GM23338 (cell line): ENCODE data around the gene TRIM13. TPM values are rescaled to one million over a fixed set of nuclear protein-coding genes. Genes with fewer than 3 reads are reported as not detected.

Experiments used
- ATAC-seq: fragments of 200-7000 bp; cut with Tn5 transposase; 3 replicates; pipeline ENCODE4 v1.9.1; 2020
- DNase-seq: peaks from one replicate; pipeline ENCODE4 v3.0.0-alpha.2; 2015; ENCODE audit warnings: low spot score
- H2AFZ ChIP-seq: fragments of 200-600 bp; sonication (generic); 2 replicates; pipeline ENCODE4 v1.8.0; 2016; ENCODE audit warnings: antibody characterized with exemption, mild to moderate bottlenecking, moderate library complexity
- H3F3A ChIP-seq: fragments of 200-600 bp; sonication (generic); replicated peaks from 2 replicates; pipeline ENCODE4 v1.8.0; 2017; ENCODE audit warnings: antibody characterized with exemption, mixed run types, low read depth
- H3K27ac ChIP-seq: fragments of 200-600 bp; sonication (generic); 2 replicates; pipeline ENCODE4 v1.6.1; 2016; ENCODE audit warnings: low read depth
- H3K27me3 ChIP-seq: fragments of 200-600 bp; sonication (generic); 2 replicates; pipeline ENCODE4 v1.8.0; 2016; ENCODE audit warnings: mild to moderate bottlenecking, mixed run types, moderate library complexity; ENCODE audit not compliant: insufficient read depth
- H3K36me3 ChIP-seq: fragments of 200-600 bp; sonication (generic); 2 replicates; pipeline ENCODE4 v1.8.0; 2016; ENCODE audit warnings: mild to moderate bottlenecking; ENCODE audit not compliant: insufficient read depth
- H3K4me1 ChIP-seq: fragments of 200-600 bp; sonication (generic); 2 replicates; pipeline ENCODE4 v1.8.0; 2016; ENCODE audit warnings: mild to moderate bottlenecking, moderate library complexity; ENCODE audit not compliant: insufficient read depth
- H3K4me2 ChIP-seq: fragments of 200-600 bp; sonication (generic); 2 replicates; pipeline ENCODE4 v1.7.1; 2017; ENCODE audit warnings: mixed run types
- H3K4me3 ChIP-seq: fragments of 200-600 bp; sonication (generic); 2 replicates; pipeline ENCODE4 v1.6.1; 2016; ENCODE audit warnings: mixed run types
- H3K79me2 ChIP-seq: fragments of 200-600 bp; sonication (generic); replicated peaks from 2 replicates; pipeline ENCODE4 v1.8.0; 2017; ENCODE audit warnings: mild to moderate bottlenecking; ENCODE audit not compliant: insufficient read depth
- H3K9me2 ChIP-seq: fragments of 200-600 bp; sonication (generic); 2 replicates; pipeline ENCODE4 v1.8.0; 2017; ENCODE audit not compliant: insufficient read depth
- H4K20me1 ChIP-seq: fragments of 200-600 bp; sonication (generic); replicated peaks from 2 replicates; pipeline ENCODE4 v1.8.0; 2017; ENCODE audit warnings: mild to moderate bottlenecking; ENCODE audit not compliant: insufficient read depth
- H3K27ac Mint-ChIP-seq: 2 replicates; pipeline ENCODE4 v1.8.0; 2020; ENCODE audit warnings: inconsistent platforms, mild to moderate bottlenecking, moderate library complexity, mixed read lengths
- H3K27me3 Mint-ChIP-seq: 3 replicates; pipeline ENCODE4 v1.8.0; 2022; ENCODE audit warnings: low read depth, mild to moderate bottlenecking, moderate library complexity, mixed read lengths, inconsistent platforms; ENCODE audit not compliant: insufficient read depth, poor library complexity
- H3K36me3 Mint-ChIP-seq: 3 replicates; pipeline ENCODE4 v1.8.0; 2021; ENCODE audit warnings: low read depth, mild to moderate bottlenecking, inconsistent platforms, moderate library complexity, mixed read lengths
- H3K4me1 Mint-ChIP-seq: 3 replicates; pipeline ENCODE4 v1.8.0; 2020; ENCODE audit warnings: mild to moderate bottlenecking, inconsistent platforms, mixed read lengths
- H3K4me3 Mint-ChIP-seq: 3 replicates; pipeline ENCODE4 v1.8.0; 2021; ENCODE audit warnings: moderate library complexity, mild to moderate bottlenecking, inconsistent platforms, mixed read lengths
- H3K9me3 Mint-ChIP-seq: 3 replicates; pipeline ENCODE4 v1.8.0; 2020; ENCODE audit warnings: moderate library complexity, mild to moderate bottlenecking, inconsistent platforms, mixed read lengths
- JUNB ChIP-seq: IDR thresholded peaks from one replicate; pipeline ENCODE4 v1.6.1; 2016; ENCODE audit warnings: antibody characterized with exemption; ENCODE audit not compliant: unreplicated experiment
- ZNF114 ChIP-seq: fragments of 250-450 bp; sonication (Bioruptor Pico); IDR thresholded peaks from 2 replicates; pipeline ENCODE4 v1.5.0; 2020; ENCODE audit warnings: mild to moderate bottlenecking, moderate library complexity
- ZNF331 ChIP-seq: fragments of 250-450 bp; sonication (Bioruptor Pico); IDR thresholded peaks from 2 replicates; pipeline ENCODE4 v1.5.0; 2020; ENCODE audit warnings: low read depth, mild to moderate bottlenecking, moderate library complexity
- polyA plus RNA-seq: library from polyadenylated mRNA; unstranded; fragments of >200 nt; fragmentation: Nextera tagmentation; extraction: Ambion mirVana; gene quantifications from 2 replicates; pipeline ENCODE4 v1.2.1, GENCODE V29; 2016
- total RNA-seq: library from RNA; depleted of rRNA; stranded (reverse); fragments of >200 nt; shearing (Covaris generic); gene quantifications from 2 replicates; pipeline ENCODE4 v1.2.3, GENCODE V29; 2014
- TF ChIP-seq, protein P1 (sequence below): IDR thresholded peaks from one replicate; pipeline ENCODE4 v1.6.1; 2018; ENCODE audit warnings: antibody characterized with exemption; ENCODE audit not compliant: unreplicated experiment
- TF ChIP-seq, protein P2 (sequence below), 2 experiments: fragments of 200-600 bp in 1 of 2; sonication (generic) in 1 of 2; conservative IDR thresholded peaks; 2 replicates each; pipeline versions ENCODE4 v1.5.1 to v1.6.1; 2016 to 2017; ENCODE audit warnings: antibody characterized with exemption in 2 of 2, low read depth in 2 of 2, mild to moderate bottlenecking in 2 of 2, moderate library complexity in 1 of 2

TRIM13 gene
- total and polyA plus RNA-seq, 2 experiments from 2014 or later: 23.0 to 25.3 TPM

DNA sequence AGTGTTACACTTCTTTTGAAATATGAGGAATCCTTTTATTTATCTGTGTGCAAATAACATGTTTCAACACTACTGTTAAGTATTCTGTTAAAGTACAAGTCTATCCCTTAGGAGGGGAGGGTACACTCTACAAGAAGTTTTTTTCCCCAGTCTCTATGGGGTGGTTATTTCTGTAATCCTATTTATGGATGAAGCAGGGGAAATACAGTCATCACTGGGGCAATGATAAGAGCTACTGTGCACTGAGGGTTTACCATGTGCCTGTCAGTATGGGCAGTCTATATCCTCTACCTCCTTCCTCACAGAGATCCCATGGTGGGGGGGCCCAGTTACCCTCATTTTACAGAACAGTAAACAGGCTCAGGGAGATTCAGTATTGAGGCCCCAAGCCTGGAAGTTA is 16.6 kb upstream of the TRIM13 start (continued):
- TF ChIP-seq, protein P1, sequence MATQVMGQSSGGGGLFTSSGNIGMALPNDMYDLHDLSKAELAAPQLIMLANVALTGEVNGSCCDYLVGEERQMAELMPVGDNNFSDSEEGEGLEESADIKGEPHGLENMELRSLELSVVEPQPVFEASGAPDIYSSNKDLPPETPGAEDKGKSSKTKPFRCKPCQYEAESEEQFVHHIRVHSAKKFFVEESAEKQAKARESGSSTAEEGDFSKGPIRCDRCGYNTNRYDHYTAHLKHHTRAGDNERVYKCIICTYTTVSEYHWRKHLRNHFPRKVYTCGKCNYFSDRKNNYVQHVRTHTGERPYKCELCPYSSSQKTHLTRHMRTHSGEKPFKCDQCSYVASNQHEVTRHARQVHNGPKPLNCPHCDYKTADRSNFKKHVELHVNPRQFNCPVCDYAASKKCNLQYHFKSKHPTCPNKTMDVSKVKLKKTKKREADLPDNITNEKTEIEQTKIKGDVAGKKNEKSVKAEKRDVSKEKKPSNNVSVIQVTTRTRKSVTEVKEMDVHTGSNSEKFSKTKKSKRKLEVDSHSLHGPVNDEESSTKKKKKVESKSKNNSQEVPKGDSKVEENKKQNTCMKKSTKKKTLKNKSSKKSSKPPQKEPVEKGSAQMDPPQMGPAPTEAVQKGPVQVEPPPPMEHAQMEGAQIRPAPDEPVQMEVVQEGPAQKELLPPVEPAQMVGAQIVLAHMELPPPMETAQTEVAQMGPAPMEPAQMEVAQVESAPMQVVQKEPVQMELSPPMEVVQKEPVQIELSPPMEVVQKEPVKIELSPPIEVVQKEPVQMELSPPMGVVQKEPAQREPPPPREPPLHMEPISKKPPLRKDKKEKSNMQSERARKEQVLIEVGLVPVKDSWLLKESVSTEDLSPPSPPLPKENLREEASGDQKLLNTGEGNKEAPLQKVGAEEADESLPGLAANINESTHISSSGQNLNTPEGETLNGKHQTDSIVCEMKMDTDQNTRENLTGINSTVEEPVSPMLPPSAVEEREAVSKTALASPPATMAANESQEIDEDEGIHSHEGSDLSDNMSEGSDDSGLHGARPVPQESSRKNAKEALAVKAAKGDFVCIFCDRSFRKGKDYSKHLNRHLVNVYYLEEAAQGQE: no peak
- no peak for TF ChIP-seq ZNF331 (CRISPR knock-in tag)
- TF ChIP-seq, protein P2, sequence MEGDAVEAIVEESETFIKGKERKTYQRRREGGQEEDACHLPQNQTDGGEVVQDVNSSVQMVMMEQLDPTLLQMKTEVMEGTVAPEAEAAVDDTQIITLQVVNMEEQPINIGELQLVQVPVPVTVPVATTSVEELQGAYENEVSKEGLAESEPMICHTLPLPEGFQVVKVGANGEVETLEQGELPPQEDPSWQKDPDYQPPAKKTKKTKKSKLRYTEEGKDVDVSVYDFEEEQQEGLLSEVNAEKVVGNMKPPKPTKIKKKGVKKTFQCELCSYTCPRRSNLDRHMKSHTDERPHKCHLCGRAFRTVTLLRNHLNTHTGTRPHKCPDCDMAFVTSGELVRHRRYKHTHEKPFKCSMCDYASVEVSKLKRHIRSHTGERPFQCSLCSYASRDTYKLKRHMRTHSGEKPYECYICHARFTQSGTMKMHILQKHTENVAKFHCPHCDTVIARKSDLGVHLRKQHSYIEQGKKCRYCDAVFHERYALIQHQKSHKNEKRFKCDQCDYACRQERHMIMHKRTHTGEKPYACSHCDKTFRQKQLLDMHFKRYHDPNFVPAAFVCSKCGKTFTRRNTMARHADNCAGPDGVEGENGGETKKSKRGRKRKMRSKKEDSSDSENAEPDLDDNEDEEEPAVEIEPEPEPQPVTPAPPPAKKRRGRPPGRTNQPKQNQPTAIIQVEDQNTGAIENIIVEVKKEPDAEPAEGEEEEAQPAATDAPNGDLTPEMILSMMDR (conservative IDR thresholded peaks at IDR 0.05; ENCODE audit: low read depth in 2 of 2): no peak

DNA sequence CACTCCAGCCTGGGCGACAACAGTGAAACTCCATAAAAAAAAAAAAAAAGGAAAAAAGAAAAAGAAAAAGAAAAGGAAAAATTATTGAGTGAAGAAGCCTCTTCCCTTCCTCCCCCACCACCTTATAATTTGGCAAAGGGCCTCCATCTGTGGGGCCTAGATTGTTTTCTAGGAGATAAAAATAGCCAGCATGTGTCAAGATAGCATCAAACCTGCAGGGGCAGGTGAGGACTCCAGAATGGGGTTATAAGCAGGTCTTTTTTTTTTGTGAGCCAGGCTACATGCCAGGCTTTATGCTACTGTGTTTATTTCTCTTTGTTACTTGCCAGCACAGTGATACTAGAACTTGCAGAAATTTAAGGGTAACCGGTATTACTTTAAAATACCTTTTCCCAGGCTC is 11.7 kb upstream of the TRIM13 start:
- no peak for DNase-seq
- TF ChIP-seq JUNB (no peak), ZNF114 (CRISPR knock-in tag) (no peak)
- TF ChIP-seq, protein P1: no peak

More for the DNA sequence above, 11.7 kb upstream of the TRIM13 start:
- Mint-ChIP-seq H3K4me3 (no peak overlapping the region), H3K9me3 (no peaks in the 10 kb centered on the region), H3K36me3 (no peaks in the 10 kb centered on the region), H3K27me3 (peaks cover 10% of the 10 kb centered on the region), H3K27ac (no peak overlapping the region), H3K4me1 (peaks cover 10% of the 10 kb centered on the region)
- Histone ChIP-seq H3K9me2 (no peaks in the 10 kb centered on the region), H2AFZ (no peak overlapping the region), H3K27ac (no peak overlapping the region), H3K4me2 (no peak overlapping the region), H3F3A (no peaks in the 10 kb centered on the region), H3K36me3 (no peaks in the 10 kb centered on the region), H3K4me1 (peaks cover 8% of the 10 kb centered on the region; the same call in 1 of the 2 replicates), H3K4me3 (no peak overlapping the region), H4K20me1 (no peaks in the 10 kb centered on the region), H3K27me3 (no peaks in the 10 kb centered on the region), H3K79me2 (no peaks in the 10 kb centered on the region)
- no peak for ATAC-seq
